Osteoblast (primary cell): ENCODE results near the gene CD19. TPM values are rescaled to one million over a fixed set of nuclear protein-coding genes. Genes with fewer than 3 reads are reported as not detected.

ENCODE experiments used
- DNase-seq: peaks from one replicate; pipeline ENCODE4 v3.0.0; 2011; ENCODE audit warnings: low spot score, mixed read lengths; ENCODE audit not compliant: insufficient read length; ENCODE audit errors: missing footprints
- H2AFZ ChIP-seq: 2 replicates; pipeline ENCODE4 v1.6.0; 2011; ENCODE audit warnings: mild to moderate bottlenecking, low read length
- H3K27ac ChIP-seq: 2 replicates; pipeline ENCODE4 v1.5.1; 2011; ENCODE audit warnings: mild to moderate bottlenecking, low read depth, low read length, moderate library complexity
- H3K27me3 ChIP-seq: 2 replicates; pipeline ENCODE4 v1.6.0; 2012; ENCODE audit warnings: mild to moderate bottlenecking, control low read depth, inconsistent platforms, low read length, moderate library complexity; ENCODE audit not compliant: insufficient read depth
- H3K36me3 ChIP-seq: 2 replicates; pipeline ENCODE4 v1.5.1; 2011; ENCODE audit warnings: mild to moderate bottlenecking, low read length, control low read depth, moderate library complexity; ENCODE audit not compliant: insufficient read depth
- H3K4me1 ChIP-seq: 2 replicates; pipeline ENCODE4 v1.5.1; 2011; ENCODE audit warnings: mild to moderate bottlenecking, low read length, control low read depth, moderate library complexity; ENCODE audit not compliant: insufficient read depth
- H3K4me2 ChIP-seq: 2 replicates; pipeline ENCODE4 v1.6.0; 2011; ENCODE audit warnings: mild to moderate bottlenecking, low read length; ENCODE audit not compliant: insufficient read depth
- H3K4me3 ChIP-seq: fragments of 200-600 bp; sonication (generic); 3 replicates; pipeline ENCODE4 v1.5.1; 2012; ENCODE audit warnings: mild to moderate bottlenecking, low read length, inconsistent platforms; ENCODE audit not compliant: insufficient read depth
- H3K79me2 ChIP-seq: 2 replicates; pipeline ENCODE4 v1.6.0; 2012; ENCODE audit warnings: mild to moderate bottlenecking, low read length, control low read depth, inconsistent platforms; ENCODE audit not compliant: insufficient read depth
- H3K9me3 ChIP-seq: 2 replicates; pipeline ENCODE4 v1.5.1; 2011; ENCODE audit warnings: low read depth, low read length, control low read depth
- H4K20me1 ChIP-seq: 2 replicates; pipeline ENCODE4 v1.6.0; 2012; ENCODE audit warnings: mild to moderate bottlenecking, low read length, control low read depth; ENCODE audit not compliant: insufficient read depth
- total RNA-seq: library from RNA; depleted of rRNA; stranded (reverse); fragments of >200 nt; gene quantifications from 2 replicates; pipeline ENCODE4 v1.2.3, GENCODE V29; 2012
- TF ChIP-seq, protein P1 (sequence below): IDR thresholded peaks from 2 replicates; pipeline ENCODE4 v1.5.1; 2011; ENCODE audit warnings: mild to moderate bottlenecking, low read depth, low read length, moderate library complexity; ENCODE audit errors: extremely low read depth

The CD19 gene
- total RNA-seq, 1 donor, result not detected

DNA sequence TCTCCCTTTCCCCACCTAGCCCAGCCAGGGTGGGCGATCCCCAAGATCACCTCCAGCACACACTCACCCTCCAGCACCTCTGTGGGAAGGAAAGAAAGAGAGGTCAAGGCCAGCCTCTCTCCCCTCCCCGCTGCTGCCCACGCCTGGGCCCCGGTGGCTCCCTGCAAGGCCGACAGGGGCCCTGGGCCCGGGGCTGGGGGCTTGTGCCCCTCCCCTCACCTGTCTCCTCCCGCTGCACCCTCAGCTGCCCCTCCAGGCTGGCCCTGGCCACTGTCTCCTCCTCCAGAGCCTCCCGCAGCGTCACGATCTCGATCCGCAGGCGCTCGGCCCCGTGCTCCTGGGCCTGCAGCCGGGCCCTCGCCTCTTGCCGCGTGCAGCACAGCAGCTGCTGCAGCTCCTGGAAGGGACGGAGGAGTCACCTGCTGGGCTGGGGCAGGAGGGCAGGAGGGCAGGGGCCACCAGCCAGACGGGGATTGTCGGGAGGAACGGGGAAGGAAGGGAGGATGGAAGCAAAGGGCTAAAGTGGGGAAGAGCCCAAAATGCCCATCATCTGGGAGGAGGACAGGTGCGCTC is 25.9 kb upstream of the CD19 start:
- H3K4me3 ChIP-seq, result no peak overlapping the region
- H2AFZ ChIP-seq, result no peak overlapping the region
- no peaks in the 10 kb centered on the region for H3K79me2 ChIP-seq
- no peaks in the 10 kb centered on the region for H4K20me1 ChIP-seq
- TF ChIP-seq, protein P1, sequence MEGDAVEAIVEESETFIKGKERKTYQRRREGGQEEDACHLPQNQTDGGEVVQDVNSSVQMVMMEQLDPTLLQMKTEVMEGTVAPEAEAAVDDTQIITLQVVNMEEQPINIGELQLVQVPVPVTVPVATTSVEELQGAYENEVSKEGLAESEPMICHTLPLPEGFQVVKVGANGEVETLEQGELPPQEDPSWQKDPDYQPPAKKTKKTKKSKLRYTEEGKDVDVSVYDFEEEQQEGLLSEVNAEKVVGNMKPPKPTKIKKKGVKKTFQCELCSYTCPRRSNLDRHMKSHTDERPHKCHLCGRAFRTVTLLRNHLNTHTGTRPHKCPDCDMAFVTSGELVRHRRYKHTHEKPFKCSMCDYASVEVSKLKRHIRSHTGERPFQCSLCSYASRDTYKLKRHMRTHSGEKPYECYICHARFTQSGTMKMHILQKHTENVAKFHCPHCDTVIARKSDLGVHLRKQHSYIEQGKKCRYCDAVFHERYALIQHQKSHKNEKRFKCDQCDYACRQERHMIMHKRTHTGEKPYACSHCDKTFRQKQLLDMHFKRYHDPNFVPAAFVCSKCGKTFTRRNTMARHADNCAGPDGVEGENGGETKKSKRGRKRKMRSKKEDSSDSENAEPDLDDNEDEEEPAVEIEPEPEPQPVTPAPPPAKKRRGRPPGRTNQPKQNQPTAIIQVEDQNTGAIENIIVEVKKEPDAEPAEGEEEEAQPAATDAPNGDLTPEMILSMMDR, result no peak
- H3K36me3 ChIP-seq, result peaks cover 7% of the 10 kb centered on the region
- H3K27ac ChIP-seq, result no peak overlapping the region
- H3K4me1 ChIP-seq, result no peaks in the 10 kb centered on the region
- H3K27me3 ChIP-seq, result no peaks in the 10 kb centered on the region
- H3K4me2 ChIP-seq, result no peak overlapping the region
- no peaks in the 10 kb centered on the region for H3K9me3 ChIP-seq
- DNase-seq, result no peak

DNA sequence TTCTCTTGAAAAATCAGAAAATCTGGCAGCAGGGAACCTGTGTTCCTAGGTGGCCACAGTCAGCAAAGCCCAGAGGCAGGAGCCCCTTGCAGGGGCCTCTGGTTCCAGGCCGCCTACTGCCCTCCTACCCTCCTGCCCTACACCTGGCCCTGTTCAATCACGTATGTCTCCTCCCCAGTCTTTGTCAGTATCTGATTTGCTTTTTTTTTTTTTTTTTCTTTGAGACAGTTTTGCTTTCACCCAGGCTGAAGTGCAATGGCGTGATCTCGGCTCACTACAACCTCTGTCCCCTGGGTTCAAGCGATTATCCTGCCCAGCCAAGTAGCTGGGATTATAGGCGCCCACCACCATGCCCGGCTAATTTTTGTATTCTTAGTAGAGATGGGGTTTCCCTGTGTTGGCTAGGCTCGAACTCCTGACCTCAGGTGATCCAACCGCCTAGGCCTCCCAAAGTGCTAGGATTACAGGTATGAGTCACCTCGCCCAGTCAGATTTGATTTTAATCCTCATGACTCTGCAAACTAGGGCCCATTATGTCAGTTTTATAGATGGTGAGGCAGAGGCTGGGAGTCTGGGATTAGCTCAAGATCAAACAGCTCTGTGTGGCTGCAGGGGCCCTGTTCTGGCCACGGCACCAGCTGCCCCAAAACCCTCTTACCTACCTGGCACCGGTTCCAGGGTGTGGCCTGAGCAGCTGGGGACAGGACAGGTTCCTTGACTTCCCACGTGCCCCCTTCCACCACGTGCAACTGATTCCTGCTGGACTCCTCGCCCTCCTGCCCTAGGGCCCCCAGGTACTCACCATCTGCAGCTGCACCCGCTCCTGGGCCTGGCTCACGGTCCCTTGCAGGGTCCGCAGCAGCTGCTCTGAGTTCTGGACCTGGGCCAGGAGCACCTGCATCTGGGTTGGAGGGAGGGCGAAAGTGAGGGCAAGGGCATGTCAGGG is 21.4 kb upstream of the CD19 start:
- TF ChIP-seq, protein P1, result no peak
- DNase-seq, result no peak
- H2AFZ ChIP-seq, result no peak overlapping the region

DNA sequence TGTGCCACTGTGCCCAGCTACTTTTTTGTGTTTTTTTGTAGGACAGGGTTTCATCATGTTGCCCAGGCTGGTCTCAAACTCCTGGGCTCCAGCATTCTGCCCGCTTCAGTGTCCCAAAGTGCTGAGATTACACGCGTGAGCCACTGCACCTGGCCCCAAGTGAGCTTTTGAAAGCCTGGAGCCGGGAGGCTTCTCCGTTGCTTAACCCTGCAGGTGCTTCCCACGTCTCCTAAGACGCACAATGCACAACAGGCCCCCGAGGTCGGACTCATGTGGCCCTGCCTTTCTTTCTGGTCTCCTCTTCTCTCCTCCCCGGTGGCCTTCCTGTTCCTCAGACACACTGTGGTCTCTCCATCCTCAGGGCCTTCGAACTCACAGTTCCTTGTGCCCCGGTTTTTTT is 19.2 kb upstream of the CD19 start:
- Histone ChIP-seq H3K9me3 (no peaks in the 10 kb centered on the region), H3K4me1 (no peaks in the 10 kb centered on the region), H2AFZ (no peak overlapping the region), H3K4me2 (no peak overlapping the region), H3K79me2 (no peaks in the 10 kb centered on the region), H3K4me3 (no peak overlapping the region), H3K27me3 (no peaks in the 10 kb centered on the region), H4K20me1 (no peaks in the 10 kb centered on the region), H3K27ac (no peak overlapping the region), H3K36me3 (peaks cover 23% of the 10 kb centered on the region)
- no peak for DNase-seq
- TF ChIP-seq, protein P1, result no peak

More for the DNA sequence above, 21.4 kb upstream of the CD19 start:
- H3K9me3 ChIP-seq, result no peaks in the 10 kb centered on the region
- no peaks in the 10 kb centered on the region for H3K79me2 ChIP-seq
- no peaks in the 10 kb centered on the region for H3K27me3 ChIP-seq
- no peak overlapping the region for H3K4me2 ChIP-seq
- H3K4me3 ChIP-seq, result no peak overlapping the region
- H3K4me1 ChIP-seq, result no peaks in the 10 kb centered on the region
- peaks cover 10% of the 10 kb centered on the region for H3K36me3 ChIP-seq
- no peaks in the 10 kb centered on the region for H4K20me1 ChIP-seq
- no peak overlapping the region for H3K27ac ChIP-seq

DNA sequence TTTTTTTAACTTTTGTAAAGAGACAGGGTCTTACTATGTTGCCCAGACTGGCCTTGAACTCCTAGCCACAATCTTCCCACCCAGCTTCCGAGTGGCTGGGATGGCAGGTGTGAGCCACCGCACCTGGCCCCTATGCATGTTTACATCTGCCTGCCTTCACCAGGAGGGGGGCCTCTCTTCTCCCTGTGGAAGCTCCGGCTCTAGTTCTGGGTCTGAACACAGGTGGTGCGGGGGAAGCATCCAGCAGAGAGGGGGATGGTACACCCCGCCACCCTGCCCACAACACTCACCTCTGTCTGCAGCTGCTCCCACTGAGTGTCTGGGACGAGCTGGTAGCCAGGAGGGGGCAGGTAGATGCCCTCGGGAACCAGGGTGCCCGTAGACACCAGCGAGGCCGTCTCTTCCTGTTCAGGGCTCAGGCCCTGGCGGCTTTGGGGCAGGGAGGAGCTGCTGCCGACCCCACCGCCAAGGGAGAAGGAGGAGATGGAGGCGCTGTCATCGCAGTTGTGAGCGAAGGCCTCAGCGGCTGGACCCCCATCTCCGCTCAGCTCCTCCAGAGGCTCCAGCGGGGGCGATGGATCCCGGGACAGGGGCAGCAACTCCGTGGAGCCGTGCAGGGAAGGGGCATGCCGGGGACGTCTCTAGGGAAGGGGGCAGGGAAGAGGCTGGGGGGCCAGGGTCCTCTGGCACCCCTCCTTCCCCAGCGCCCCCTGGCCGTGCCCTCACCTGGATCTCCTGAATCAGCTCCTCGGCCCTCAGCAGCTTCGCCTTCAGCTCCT is 17.6 kb upstream of the CD19 start:
- TF ChIP-seq, protein P1, result no peak
- H3K36me3 ChIP-seq, result peaks cover 22% of the 10 kb centered on the region
- no peaks in the 10 kb centered on the region for H3K79me2 ChIP-seq
- no peak overlapping the region for H3K27ac ChIP-seq
- DNase-seq, result peak; percentile 34
- no peaks in the 10 kb centered on the region for H4K20me1 ChIP-seq
- no peaks in the 10 kb centered on the region for H3K4me1 ChIP-seq
- no peaks in the 10 kb centered on the region for H3K27me3 ChIP-seq
- no peak overlapping the region for H3K4me2 ChIP-seq
- no peaks in the 10 kb centered on the region for H3K9me3 ChIP-seq
- H2AFZ ChIP-seq, result no peak overlapping the region
- H3K4me3 ChIP-seq, result no peak overlapping the region
